Esophagus mucosa (tissue), 1 donor: ENCODE data around the gene NFATC1. TPM values are rescaled to one million over a fixed set of nuclear protein-coding genes. Genes with fewer than 3 reads are reported as not detected.
"Not testable (repeated sequence)": the region's sequence is repeated elsewhere in the genome, so short reads cannot be mapped to it uniquely, and the experiment has no call there.

Experiments
- ATAC-seq: fragments of 200-7000 bp; cut with Tn5 transposase; one replicate; pipeline ENCODE4 v1.9.1; 2020
- total RNA-seq: library from RNA; stranded (reverse); gene quantifications from one replicate; pipeline ENCODE4 v1.2.4, GENCODE V29; 2023
- donor health status: DM: yes; HTN: yes; CAD: no.

NFATC1 gene
- total RNA-seq, 1 donor from 2014 or later, result 1.8 TPM

DNA sequence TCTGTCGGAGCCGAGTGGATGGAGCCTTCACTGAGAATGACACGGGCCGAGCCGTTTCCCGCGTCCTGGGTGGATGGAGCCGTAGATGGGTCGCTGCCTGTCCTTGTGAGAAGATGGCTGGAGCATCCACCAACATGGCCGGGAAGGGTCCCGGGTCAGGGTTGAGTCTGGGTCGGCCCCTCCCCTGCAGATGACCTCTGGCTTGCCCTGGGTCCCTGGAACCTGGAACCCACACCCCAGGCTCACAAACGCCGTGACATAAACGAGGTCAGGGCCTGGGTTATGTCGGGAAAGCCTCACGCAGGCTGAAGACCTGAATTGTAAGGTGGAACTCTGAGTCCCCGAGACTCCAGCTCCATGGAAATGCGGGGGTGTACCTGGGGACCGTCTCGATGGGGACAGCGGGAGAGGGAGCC is 94.9 kb downstream of the NFATC1 start:
- no peak for ATAC-seq

DNA sequence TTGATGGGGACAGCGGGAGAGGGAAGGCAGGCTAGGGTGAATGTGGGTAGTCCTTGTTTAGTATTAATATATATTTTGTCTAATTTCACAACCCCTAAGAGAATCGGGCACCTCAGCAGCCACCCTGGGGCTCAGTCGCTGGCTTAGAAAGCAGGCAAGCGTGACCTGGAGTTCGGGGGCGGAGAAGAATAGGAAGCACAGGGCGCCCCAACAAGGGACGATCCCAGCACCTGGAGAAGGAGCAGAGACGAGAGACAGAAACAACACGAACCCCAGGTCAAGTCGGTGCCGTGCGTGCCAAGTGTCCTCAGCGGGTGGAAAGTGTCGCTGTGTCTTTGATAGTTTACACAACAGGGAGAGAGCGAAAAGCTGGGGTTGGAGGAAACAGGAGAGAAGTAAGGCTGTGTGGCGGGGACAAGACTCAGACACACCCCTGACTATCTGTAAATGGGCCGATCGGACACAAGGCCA is 95.4 kb downstream of the NFATC1 start:
- ATAC-seq, result no peak

DNA sequence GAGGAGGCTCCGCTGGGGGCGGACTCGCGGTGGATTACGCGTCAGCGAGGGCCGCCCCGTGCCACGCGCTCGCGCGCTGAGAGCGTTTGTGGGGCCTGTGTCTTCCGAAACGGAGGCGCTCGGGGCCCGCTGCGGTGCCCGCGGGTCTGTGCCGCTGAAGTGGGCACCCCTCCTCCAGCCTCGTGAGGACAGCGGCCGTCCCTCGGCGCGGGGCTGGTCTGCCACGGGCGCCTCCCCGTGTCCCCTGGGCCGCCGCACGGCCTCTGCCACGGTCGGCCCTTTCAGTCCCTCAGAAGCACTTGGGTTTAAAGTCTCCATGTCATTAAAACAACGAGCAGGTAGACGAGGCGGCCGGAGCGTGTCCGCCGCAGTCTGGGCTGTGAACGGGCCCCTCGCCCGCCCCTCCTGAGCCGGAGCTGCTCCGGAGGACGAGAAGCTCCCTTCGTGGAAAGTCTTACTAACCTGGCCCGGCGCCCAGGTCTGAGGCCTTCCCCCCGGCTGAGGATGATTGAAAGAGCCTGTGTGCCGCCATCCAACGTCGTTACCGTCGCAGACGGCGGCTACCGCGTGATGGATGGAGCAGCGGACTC is 97.6 kb downstream of the NFATC1 start:
- ATAC-seq, result no peak

DNA sequence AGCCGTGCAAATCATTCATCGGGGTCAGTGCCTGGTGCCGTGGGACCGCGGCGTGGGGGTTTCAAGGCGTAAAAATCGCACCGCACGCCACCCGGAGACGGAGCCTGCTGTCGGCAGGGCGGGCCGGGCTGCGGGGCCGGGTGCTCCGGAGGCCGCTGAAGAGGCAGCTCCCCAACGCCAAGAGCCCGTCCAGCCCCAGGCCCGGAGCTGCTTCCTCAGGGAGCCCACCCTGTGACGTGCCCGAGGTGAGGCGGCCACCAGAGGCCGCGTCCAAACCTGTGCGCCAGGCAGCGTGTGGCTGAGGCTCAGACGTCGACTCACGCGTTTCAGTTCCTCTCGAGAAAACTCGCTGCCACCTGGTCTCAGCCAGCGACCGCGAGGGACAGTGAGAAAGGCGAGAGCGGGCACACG is 98.1 kb downstream of the NFATC1 start:
- no peak for ATAC-seq

DNA sequence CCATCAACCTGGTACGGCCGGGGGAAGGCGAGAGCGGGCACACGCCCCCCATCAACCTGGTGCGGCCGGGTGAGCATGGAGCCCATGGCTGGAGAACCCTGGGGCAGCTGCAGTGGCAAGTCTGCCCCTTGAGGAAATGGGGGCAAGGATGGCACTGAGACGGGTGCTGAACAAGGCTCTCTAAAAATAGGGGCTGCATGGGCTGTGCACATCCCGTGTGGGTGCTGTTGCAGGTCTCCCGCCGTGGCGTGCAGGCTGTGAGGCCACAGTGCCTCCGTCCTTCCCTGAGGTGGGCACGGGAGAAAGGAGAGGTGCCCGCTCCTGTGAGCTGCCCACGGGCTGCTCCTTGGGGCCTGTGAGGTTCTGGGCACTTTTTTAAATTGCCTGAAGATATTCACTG is 99.2 kb downstream of the NFATC1 start:
- ATAC-seq, result no peak

DNA sequence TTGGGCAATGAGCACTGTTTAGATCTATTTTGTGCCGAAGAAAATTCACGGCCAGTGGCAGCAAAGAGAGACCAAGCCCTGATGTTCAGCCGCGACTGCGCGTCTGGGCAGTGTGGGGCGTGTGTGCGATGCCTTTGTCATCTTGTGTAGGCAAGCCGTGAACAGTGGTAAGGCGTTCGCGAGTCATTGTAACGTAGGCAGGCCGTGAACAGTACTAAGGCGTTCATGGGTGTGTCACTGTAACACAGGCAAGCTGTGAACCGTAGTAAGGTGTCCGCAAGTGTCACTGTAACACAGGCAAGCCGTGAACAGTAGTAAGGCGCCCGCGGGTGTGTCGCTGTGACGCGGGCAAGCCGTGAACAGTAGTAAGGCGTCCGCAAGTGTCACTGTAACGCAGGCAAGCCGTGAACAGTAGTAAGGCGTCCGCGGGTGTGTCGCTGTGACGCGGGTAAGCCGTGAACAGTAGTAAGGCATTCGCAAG is 99.9 kb downstream of the NFATC1 start:
- peak; percentile 73 for ATAC-seq

DNA sequence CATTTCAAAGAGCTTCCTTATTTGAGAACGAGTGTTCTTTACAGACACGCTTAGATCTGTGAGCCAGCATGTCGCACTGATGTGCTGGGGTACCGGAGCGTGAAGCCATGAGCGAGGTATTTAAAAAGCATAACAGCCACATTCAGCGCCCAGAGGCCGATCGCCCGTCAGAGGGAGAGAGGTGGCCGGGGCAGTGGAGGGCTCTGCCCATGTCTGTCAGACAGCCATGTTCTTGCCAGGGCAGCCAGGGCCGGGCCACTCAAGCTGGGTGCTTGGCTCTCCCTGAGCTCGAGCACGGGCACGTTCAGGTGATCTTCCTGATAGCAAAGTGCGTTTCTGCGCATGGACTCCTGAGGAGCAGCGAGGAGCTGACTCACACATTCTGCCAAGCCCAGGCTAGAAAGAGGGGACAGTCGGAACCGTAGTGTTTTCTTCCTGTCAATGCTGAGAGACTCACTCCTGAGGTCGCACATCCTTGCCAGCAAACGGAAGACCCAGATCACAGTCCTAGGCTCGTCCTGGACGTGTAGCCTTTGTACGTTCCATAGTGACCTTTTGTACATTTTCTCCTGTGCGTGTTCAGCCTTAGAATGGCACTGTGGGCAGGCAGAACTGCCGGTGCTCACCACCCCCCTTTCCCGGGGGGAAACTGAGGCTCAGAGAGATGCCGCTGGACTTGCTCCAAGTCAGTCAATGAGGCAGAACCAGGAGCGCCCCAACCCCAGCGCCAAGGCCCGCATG is 100.7 kb downstream of the NFATC1 start:
- ATAC-seq, result peak; percentile 42

DNA sequence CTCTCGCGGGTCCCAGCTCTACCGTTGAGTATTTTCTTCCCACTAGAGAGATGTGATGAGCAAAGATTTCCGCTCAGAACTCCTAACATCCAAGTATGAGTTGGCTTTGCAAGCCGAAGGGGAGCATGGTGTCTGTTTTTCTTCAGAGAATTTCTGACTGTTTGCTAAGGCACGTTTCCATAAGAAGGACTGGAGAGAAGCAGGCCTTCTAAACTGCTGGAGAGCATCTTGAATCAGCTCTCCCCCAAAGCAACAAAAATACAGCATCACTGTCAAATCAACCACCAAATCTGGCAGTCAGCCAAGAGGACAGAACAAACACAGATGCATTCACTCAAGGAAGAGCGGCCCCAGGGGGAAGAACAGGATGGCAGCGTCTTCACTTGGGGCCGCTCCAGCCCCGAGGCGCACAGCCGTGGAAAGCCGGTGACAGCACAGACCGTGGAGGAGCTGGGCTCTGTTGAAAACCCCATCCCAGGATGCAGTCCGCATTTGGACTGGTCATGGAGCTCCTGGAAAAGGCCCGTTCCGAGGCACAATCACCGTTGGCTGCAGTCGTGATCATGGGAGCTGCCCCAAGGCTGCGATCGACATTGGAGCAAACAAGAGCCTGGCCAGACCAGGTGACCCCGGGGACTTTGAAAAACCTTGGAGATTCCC is 101.4 kb downstream of the NFATC1 start:
- ATAC-seq, result peak; percentile 42

DNA sequence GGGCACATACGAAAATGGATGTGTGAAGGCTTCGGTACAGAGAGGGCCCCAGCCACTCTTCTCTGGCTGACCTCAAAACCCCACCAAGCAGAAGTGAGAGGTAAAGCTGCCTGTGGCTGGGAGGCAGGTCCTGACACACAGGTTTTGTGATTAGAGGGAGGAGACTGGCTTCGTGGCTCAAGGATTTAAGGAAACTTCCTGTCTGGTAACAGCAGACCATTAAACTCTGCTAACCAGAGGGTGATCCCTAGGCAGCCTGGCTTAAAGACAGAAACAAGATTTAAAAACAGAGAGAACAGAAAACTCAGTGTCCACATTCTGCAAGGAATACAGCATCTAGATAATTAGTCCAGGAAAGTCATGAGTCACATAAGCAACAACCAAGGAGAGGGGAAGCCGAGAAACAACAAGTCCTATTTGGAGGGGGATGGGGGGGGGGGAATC is 101.9 kb downstream of the NFATC1 start:
- ATAC-seq, result peak; percentile 41

DNA sequence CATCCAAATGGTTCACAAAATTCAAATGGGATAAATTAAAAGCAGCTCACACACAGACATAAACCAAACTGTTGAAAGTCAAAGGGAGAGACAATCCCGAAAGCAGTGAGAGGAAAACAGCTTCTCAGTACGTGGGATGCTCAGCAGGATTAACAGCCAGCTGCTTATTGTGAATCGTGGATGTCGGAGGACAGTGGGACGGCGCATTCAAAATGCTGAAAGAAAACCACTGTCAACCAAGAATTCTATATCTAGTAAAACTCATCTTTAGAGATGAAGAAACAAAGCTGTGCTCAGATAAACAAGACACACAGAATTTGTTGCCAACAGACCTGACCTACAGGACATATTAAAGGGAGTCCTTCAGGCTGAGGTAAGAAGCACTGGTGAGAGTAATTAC is 102.9 kb downstream of the NFATC1 start:
- ATAC-seq, result no peak

DNA sequence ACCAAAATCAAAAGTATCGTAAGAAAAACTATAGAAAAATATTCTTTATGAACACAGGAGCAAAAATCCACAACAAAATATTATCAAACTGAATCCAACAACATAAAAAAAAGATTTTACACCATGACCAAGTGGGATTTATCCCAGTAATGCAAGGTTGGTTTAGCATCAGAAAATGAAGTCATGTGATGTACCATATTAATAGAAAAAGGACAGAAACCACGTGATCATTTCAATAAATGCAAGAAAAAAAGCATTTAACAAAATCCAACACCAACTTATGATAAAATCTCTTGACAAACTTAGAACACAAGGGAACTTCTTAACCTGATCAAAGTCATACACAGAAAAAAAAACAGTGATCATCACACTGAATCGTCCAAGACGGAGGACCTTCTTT is 105.3 kb downstream of the NFATC1 start:
- no peak for ATAC-seq

DNA sequence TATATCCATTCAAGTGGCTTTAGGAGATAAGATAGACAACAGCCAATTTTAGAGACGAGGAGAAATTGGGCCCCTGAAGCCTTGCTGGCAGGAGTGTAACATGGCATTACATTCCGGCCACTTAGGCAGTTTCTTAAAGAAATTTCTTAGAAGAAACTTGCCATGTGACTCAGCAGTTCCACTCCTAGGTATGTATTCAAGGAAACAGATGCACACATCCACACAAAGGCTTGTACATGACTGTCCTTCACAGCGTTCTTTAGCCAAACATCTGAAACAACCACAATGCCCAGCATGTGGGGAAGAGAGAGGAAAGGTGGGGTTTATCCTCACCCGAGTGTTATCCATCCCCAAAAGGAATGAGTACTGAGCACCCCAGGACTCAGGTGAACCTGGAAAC is 107.1 kb downstream of the NFATC1 start:
- ATAC-seq, result no peak

DNA sequence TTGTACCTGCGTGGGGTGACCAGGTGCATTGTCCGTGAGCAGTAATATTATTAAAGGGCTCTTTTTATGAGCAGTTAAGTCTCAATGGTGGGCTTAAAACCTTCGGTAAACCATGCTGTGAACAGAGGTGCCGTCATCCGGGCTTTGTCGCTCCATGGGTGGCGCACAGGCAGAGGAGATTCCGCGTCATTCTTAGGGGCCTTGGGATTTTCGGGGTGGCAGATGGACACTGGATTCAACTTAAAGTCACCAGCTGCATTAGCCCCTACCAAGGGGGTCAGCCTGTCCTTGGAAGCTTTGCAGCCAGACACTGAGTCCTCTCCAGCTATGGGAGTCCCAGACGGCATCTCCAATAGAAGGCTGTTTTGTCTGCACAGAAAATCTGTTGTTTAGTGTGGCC is 107.7 kb downstream of the NFATC1 start:
- ATAC-seq, result no peak

DNA sequence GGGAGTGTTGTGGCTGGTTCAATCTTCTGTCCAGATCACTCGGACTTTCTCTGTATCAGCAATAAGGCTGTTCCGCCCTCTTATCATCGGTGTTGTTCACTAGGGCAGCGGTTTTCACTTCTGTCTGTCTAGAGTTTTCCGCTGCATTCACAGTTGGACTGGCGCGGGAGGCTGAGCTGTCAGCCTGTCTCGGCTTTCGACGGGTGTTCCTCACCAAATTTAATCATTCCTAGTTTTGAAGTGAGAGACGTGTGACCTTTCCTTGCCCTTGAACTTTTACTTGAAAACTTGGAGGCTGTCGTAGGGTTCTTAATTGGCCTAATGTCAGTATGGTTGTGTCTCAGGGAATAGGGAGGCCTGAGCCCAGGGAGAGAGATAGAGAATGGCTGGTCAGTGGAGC is 108.3 kb downstream of the NFATC1 start:
- ATAC-seq, result no peak

DNA sequence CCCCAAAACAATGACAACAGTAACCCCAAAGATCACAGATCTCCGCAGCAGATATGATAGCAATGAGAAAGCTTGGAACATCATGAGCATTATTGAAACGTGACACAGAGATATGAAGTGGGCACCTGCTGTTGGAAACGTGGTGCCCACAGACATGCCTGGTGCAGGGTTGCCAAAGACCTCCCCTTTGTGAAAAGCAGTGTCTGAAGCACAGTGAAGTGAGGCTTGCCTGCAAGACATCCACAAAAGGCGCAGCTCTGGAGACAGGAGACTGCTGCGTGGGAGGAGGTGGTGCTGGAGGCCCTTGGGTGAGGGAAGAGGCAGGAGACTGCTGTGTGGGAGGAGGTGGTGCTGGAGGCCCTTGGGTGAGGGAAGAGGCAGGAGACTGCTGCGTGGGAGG is 108.8 kb downstream of the NFATC1 start:
- not testable (repeated sequence) for ATAC-seq

DNA sequence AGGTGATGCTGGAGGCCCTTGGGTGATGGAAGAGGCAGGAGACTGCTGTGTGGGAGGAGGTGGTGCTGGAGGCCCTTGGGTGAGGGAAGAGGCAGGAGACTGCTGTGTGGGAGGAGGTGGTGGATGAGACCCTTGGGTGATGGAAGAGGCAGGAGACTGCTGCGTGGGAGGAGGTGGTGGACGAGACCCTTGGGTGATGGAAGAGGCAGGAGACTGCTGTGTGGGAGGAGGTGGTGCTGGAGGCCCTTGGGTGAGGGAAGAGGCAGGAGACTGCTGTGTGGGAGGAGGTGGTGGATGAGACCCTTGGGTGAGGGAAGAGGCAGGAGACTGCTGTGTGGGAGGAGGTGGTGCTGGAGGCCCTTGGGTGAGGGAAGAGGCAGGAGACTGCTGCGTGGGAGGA is 109.7 kb downstream of the NFATC1 start:
- ATAC-seq, result not testable (repeated sequence)

DNA sequence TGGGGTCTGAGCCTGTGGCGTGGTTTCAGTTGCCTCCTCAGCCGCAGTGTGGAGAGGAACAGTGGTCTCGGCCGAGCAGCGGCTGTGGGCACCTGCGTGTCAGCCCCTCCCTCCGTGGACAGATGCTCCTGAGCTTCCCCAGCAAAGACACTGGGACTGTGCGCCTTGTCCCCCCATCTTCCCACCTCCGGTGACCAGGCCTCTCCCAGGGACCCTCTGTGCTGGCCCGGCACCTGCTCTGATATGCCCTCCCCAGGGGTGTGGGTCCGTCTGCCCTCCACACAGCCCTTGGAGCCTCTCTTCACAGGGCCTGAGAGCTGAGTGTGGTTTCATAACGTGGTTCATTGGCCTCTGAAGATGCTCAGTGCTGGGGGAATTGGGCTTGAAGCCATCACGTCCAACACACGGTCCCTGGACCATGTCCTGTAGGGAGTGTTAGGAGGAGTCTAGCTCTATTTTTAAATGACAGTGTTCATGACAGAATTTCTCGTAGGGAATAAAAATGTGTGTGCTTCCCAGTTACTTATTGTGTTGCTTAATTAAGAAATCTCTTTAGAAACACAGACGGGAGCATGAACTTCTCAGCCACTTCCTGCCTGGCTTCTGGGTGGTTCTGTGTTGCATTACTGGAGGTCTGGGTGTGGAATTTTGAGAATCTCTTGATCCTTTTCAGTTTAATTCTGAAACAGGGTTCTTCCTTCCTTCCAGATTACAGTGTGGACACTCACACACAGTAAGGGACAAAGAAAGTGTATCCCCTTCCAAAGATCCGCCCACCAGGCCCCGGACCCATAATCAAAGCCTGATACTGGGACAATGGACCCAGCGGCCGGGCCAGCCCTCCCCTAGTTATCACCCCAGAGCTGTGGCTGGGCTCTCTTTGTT is 110.7 kb downstream of the NFATC1 start:
- peak; percentile 23 for ATAC-seq

DNA sequence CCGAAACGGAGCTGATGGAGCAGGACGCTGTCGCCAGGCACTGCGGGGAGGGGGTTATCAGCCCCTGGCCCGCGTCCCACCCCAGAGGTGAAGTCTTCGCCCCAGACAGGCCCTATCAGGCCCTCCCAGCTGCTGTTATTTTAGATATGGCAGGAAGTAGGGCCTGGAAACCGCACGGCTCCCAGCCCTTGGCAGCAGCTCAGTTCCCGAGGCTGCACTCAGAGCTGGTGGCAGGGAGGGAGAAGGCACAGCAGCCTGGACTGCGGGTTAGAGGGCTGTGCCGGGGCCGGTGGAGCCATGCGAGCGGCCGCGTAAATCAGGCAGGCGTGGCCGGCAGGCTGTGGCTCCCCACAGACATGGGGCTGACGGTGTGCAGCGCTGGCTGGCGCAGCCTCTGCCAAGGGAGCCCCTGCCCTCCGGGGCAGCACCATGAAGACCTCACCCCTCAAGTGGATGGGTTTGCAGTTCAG is 111.4 kb downstream of the NFATC1 start:
- peak; percentile 74 for ATAC-seq

DNA sequence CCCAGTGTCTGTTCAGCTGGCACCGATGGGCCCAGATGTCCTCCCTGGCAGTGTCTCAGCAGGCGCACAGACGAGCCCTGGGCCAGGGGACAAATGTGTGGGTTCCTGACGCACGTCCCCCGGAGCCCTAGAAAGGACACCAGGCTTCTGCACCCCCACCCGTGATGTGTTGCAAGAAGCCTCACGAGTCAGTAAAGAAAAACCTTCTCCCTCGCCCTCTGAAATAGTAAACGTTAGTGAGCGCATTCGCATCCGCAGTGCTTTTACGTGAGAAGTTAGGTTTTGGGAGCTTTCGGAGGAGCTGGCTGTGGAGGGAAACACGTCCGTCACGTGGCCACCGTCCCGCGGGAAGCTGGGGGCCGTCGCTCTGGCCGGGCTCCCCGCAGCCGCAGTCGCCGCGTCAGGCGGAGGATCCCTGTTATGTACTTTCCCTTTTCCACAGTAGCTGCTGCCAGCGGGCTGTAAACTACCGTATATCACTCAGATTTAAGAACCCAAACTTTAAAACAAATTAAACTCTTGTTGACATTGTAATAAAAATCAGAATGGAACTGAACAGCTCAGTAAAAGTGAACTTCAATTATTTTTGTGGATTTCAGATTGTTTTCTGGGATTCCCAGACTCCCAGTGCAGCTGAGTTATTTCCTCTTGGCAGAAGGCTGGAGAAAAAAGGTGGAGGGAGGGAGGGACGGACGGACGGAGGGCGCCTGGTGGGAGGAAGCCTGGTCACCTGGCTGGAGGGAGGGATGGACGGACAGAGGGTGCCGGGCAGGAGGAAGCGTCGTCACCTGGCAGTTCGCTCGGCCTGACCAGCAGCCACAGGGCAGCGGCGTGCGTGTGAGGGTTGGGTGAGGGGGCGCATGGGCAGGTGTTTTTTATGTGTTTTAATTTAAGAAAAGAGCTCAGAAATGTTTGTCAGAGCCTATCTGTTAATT is 112.1 kb downstream of the NFATC1 start:
- ATAC-seq, result peak; percentile 16

DNA sequence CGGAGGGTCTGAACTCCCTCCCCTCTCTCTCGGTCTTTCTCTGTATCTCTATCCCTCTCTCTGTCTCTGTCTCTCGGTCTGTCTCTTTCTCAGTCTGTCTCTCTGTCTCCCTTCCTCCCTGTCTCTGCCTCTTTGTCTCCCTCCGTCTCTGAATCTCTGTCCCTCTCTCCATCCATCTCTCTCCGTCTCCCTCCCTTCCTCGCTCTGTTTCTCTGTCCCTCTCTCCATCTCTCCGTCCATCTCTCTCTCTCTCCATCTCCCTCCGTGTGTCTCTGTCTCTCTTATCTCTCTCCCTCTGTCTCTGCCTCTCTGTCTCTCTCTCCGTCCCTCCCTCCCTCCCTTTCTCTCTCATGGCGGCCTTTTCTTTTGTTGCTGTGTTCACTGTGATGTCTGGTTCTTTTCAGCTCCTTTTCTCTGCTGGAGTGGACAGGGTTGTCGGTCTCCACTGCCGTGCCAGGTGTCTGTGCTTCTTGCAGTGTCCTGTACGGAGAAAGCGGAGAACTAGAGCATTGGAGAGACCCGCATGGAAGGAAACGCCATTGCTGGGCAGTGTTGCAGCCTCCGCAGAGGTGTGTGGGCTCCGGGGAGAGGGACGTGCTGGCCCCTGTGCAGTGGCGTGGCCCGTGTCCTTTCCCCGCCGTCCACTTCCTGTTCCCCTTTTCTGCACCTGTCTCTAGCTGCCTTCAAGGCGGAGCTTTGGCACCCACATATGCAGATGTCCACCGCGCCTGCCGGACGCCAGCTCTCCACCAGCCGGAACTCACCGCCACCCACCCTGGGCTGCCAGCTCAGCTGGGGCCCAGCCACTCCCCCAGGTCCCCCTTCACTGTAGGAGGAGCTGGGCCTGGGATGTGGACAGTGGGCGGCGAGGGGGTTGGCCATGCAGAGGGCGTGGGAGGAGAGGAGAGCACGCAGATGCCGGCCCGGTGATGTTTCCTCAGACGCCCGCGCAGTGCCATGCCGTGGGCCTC is 113.1 kb downstream of the NFATC1 start:
- peak; percentile 7 for ATAC-seq
